ENCODE data around the gene SEMA4D.
"Not testable (repeated sequence)": the region's sequence is repeated elsewhere in the genome, so short reads cannot be mapped to it uniquely, and the experiment has no call there.

The SEMA4D gene

GRCh38 chr9:89387197-89387849, 110.6 kb downstream of the SEMA4D start:
- DNase-seq (ENCODE audit: low read depth in 3 of 3) = no peak

GRCh38 chr9:89386797-89387196, 111.1 kb downstream of the SEMA4D start:
- no peak for DNase-seq (ENCODE audit: low read depth in 3 of 3)

- DNase-seq (ENCODE audit: low read depth in 3 of 3) = no peak
These were observed 111.7 kb downstream of the SEMA4D start for GRCh38 chr9:89386206-89386605.

- DNase-seq (ENCODE audit: low read depth in 3 of 3) = no peak
These were observed 113.1 kb downstream of the SEMA4D start for GRCh38 chr9:89384783-89385182.

GRCh38 chr9:89383721-89384300, 114.1 kb downstream of the SEMA4D start:
- no peak for DNase-seq (ENCODE audit: low read depth in 3 of 3)

- no peak for DNase-seq (ENCODE audit: low read depth in 3 of 3)
These were observed 114.7 kb downstream of the SEMA4D start for GRCh38 chr9:89383030-89383720.

GRCh38 chr9:89382026-89382986, 115.6 kb downstream of the SEMA4D start:
- peak in 1 of 3 experiments; percentile 21 for DNase-seq (ENCODE audit: low read depth in 3 of 3)

GRCh38 chr9:89381308-89381609, 116.7 kb downstream of the SEMA4D start:
- no peak for DNase-seq (ENCODE audit: low read depth in 3 of 3)

- DNase-seq (ENCODE audit: low read depth in 3 of 3) = no peak
These were observed 117.2 kb downstream of the SEMA4D start for GRCh38 chr9:89380437-89381307.

- DNase-seq (ENCODE audit: low read depth in 3 of 3) = no peak
These were observed 118.3 kb downstream of the SEMA4D start for GRCh38 chr9:89379508-89380115.

GRCh38 chr9:89379031-89379430, 118.9 kb downstream of the SEMA4D start:
- DNase-seq (ENCODE audit: low read depth in 3 of 3) = no peak

GRCh38 chr9:89378541-89378940, 119.4 kb downstream of the SEMA4D start:
- no peak for DNase-seq (ENCODE audit: low read depth in 3 of 3)

GRCh38 chr9:89377411-89377810, 120.5 kb downstream of the SEMA4D start:
- no peak for DNase-seq (ENCODE audit: low read depth in 3 of 3)

GRCh38 chr9:89376741-89377351, 121.1 kb downstream of the SEMA4D start:
- no peak for DNase-seq (ENCODE audit: low read depth in 3 of 3)

- no peak for DNase-seq (ENCODE audit: low read depth in 3 of 3)
These were observed 121.6 kb downstream of the SEMA4D start for GRCh38 chr9:89376286-89376685.

GRCh38 chr9:89375191-89375760, 122.6 kb downstream of the SEMA4D start:
- no peak for DNase-seq (ENCODE audit: low read depth in 3 of 3)

GRCh38 chr9:89374176-89374575, 123.7 kb downstream of the SEMA4D start:
- DNase-seq (ENCODE audit: low read depth in 3 of 3) = no peak

GRCh38 chr9:89372979-89373378, 124.9 kb downstream of the SEMA4D start:
- DNase-seq (ENCODE audit: low read depth in 3 of 3) = no peak

GRCh38 chr9:89372230-89372816, 125.6 kb downstream of the SEMA4D start:
- DNase-seq (ENCODE audit: low read depth in 3 of 3) = no peak

GRCh38 chr9:89371791-89372190, 126.1 kb downstream of the SEMA4D start:
- not testable (repeated sequence) for DNase-seq (ENCODE audit: low read depth in 3 of 3)

All from stimulated activated CD4-positive, alpha-beta T cell treated with anti-CD3 and anti-CD28 coated beads, TNF-alpha, amount 100 ng/mL, for 24 hours (primary cell).